Measurements from ENCODE around the gene HOMER1.

HOMER1 gene

GRCh38 chr5:79536193-79536906 lies 22.4 kb upstream of the HOMER1 start:
- TF ChIP-seq CTCF (IDR thresholded peaks at IDR 0.05; ENCODE audit: borderline replicate concordance, control extremely low read depth, extremely low read depth, insufficient read depth, missing control alignments), result no peak

GRCh38 chr5:79535477-79536192 lies 21.7 kb upstream of the HOMER1 start:
- in situ Hi-C loops (cut with MboI; ENCODE audit: low sequenced_read_pairs, unreplicated experiment), result no loop called here

More at GRCh38 chr5:79536193-79536906, 22.4 kb upstream of the HOMER1 start:
- in situ Hi-C loops (cut with MboI; ENCODE audit: low sequenced_read_pairs, unreplicated experiment), result no loop called here
- DNase-seq (ENCODE audit: low spot score), result no peak

GRCh38 chr5:79529110-79529509 lies 15.2 kb upstream of the HOMER1 start:
- no peak for DNase-seq (ENCODE audit: low spot score)
- no peak for TF ChIP-seq CTCF (IDR thresholded peaks at IDR 0.05; ENCODE audit: borderline replicate concordance, control extremely low read depth, extremely low read depth, insufficient read depth, missing control alignments)
- in situ Hi-C loops (cut with MboI; ENCODE audit: low sequenced_read_pairs, unreplicated experiment), result no loop called here

More at GRCh38 chr5:79535477-79536192, 21.7 kb upstream of the HOMER1 start:
- no peak for DNase-seq (ENCODE audit: low spot score)
- no peak for TF ChIP-seq CTCF (IDR thresholded peaks at IDR 0.05; ENCODE audit: borderline replicate concordance, control extremely low read depth, extremely low read depth, insufficient read depth, missing control alignments)

GRCh38 chr5:79527431-79527830 lies 13.5 kb upstream of the HOMER1 start:
- DNase-seq (ENCODE audit: low spot score), result no peak
- TF ChIP-seq CTCF (IDR thresholded peaks at IDR 0.05; ENCODE audit: borderline replicate concordance, control extremely low read depth, extremely low read depth, insufficient read depth, missing control alignments), result no peak
- in situ Hi-C loops (cut with MboI; ENCODE audit: low sequenced_read_pairs, unreplicated experiment), result no loop called here

- TF ChIP-seq CTCF (IDR thresholded peaks at IDR 0.05; ENCODE audit: borderline replicate concordance, control extremely low read depth, extremely low read depth, insufficient read depth, missing control alignments), result no peak
- DNase-seq (ENCODE audit: low spot score), result no peak
- in situ Hi-C loops (cut with MboI; ENCODE audit: low sequenced_read_pairs, unreplicated experiment), result no loop called here
These were observed 13.0 kb upstream of the HOMER1 start for GRCh38 chr5:79526928-79527327.

- in situ Hi-C loops (cut with MboI; ENCODE audit: low sequenced_read_pairs, unreplicated experiment), result no loop called here
- TF ChIP-seq CTCF (IDR thresholded peaks at IDR 0.05; ENCODE audit: borderline replicate concordance, control extremely low read depth, extremely low read depth, insufficient read depth, missing control alignments), result no peak
- no peak for DNase-seq (ENCODE audit: low spot score)
These were observed 12.6 kb upstream of the HOMER1 start for GRCh38 chr5:79526493-79526892.

Data from GM13976 (cell line).